Endothelial cell of umbilical vein (primary cell): ENCODE data around the gene PDE8B. TPM values are rescaled to one million over a fixed set of nuclear protein-coding genes. Genes with fewer than 3 reads are reported as not detected.

Source experiments
- Bru-seq: library from RNA; stranded (reverse); fragments of 400-500 nt; gene quantifications from one replicate; lab custom pipeline; 2021; lab: Mats Ljungman, UMichigan
- BruChase-seq, 2 experiments: library from RNA; stranded (reverse); fragments of 400-500 nt; gene quantifications; one replicate each; lab custom pipeline; 2021; lab: Mats Ljungman, UMichigan
- BruUV-seq: library from RNA; stranded (reverse); fragments of 400-500 nt; replicated peaks from 2 replicates; lab custom pipeline; 2021; lab: Mats Ljungman, UMichigan
- CTCF ChIA-PET: fragments of 300-600, 350-600 bp; sonication (Branson Sonifier 250); formaldehyde crosslinking; loops from one replicate; lab custom pipeline; 2021; ENCODE audit warnings: antibody characterized with exemption, inconsistent platforms; lab: Charles Lee
- POLR2A ChIA-PET: fragments of 300-600, 350-600 bp; sonication (Branson Sonifier 250); formaldehyde crosslinking; loops from one replicate; lab custom pipeline; 2021; ENCODE audit warnings: antibody characterized with exemption, inconsistent platforms; lab: Charles Lee
- DNase-seq: peaks from one replicate; pipeline ENCODE4 v3.0.0-alpha.2; 2011; ENCODE audit warnings: low read depth, low spot score
- FAIRE-seq: peaks from 2 replicates; lab custom pipeline; 2011; peaks lifted over from hg19 to GRCh38; lab: Jason Lieb, UNC
- H2AFZ ChIP-seq: 2 replicates; pipeline ENCODE4 v1.6.0; 2012; ENCODE audit warnings: low read depth, low read length, control low read depth, inconsistent platforms
- H3K27ac ChIP-seq: 2 replicates; pipeline ENCODE4 v1.5.1; 2011; ENCODE audit warnings: low read depth, mild to moderate bottlenecking, control low read depth, low read length, moderate library complexity; ENCODE audit not compliant: insufficient read depth
- H3K27me3 ChIP-seq, 2 experiments: 2 replicates each; pipeline versions ENCODE4 v1.6.0 to v1.6.1; 2011; ENCODE audit warnings: low read length in 2 of 2, mixed read lengths in 1 of 2; ENCODE audit not compliant: control insufficient read depth in 2 of 2, insufficient read depth in 2 of 2
- H3K36me3 ChIP-seq, 2 experiments: 2 replicates in 1 of 2; 3 replicates in 1 of 2; pipeline ENCODE4 v1.5.1; 2011; ENCODE audit warnings: low read length in 2 of 2, mild to moderate bottlenecking in 1 of 2, moderate library complexity in 1 of 2; ENCODE audit not compliant: control insufficient read depth in 2 of 2, insufficient read depth in 2 of 2; ENCODE audit errors: extremely low read depth in 1 of 2
- H3K4me1 ChIP-seq: 3 replicates; pipeline ENCODE4 v1.5.1; 2011; ENCODE audit warnings: mild to moderate bottlenecking, low read length; ENCODE audit not compliant: control insufficient read depth, insufficient read depth; ENCODE audit errors: extremely low read depth
- H3K4me2 ChIP-seq: 2 replicates; pipeline ENCODE4 v1.6.1; 2011; ENCODE audit warnings: low read length, control low read depth, mixed read lengths; ENCODE audit not compliant: insufficient read depth
- H3K4me3 ChIP-seq, 3 experiments: fragments of 200-600 bp in 1 of 3; sonication (generic), shearing (Covaris generic) in 1 of 3; replicated peaks in 1 of 3; 2 replicates each; pipeline ENCODE4 v1.5.1; 2011 to 2016; ENCODE audit warnings: control low read depth in 3 of 3, low read length in 3 of 3, mild to moderate bottlenecking in 2 of 3, inconsistent platforms in 1 of 3, low read depth in 1 of 3, moderate library complexity in 1 of 3; ENCODE audit not compliant: insufficient read depth in 1 of 3
- H3K79me2 ChIP-seq: 2 replicates; pipeline ENCODE4 v1.6.0; 2012; ENCODE audit warnings: low read length, inconsistent platforms; ENCODE audit not compliant: control insufficient read depth, insufficient read depth
- H3K9ac ChIP-seq: replicated peaks from 2 replicates; pipeline ENCODE3; 2011; ENCODE audit warnings: low read length, control low read depth; ENCODE audit not compliant: insufficient read depth; ENCODE audit errors: extremely low read depth
- H3K9me1 ChIP-seq: replicated peaks from 3 replicates; pipeline ENCODE4 v1.6.0; 2011; ENCODE audit warnings: mild to moderate bottlenecking, low read length; ENCODE audit not compliant: control insufficient read depth, insufficient read depth; ENCODE audit errors: extremely low read depth
- H3K9me3 ChIP-seq: replicated peaks from 2 replicates; pipeline ENCODE4 v1.5.1; 2012; ENCODE audit warnings: low read length, inconsistent platforms; ENCODE audit not compliant: control insufficient read depth, insufficient read depth
- H4K20me1 ChIP-seq: replicated peaks from 2 replicates; pipeline ENCODE3; 2011; ENCODE audit warnings: mild to moderate bottlenecking, low read length; ENCODE audit not compliant: control insufficient read depth, insufficient read depth; ENCODE audit errors: extremely low read depth
- EZH2 ChIP-seq: IDR thresholded peaks from 2 replicates; pipeline ENCODE4 v1.6.1; 2012; ENCODE audit warnings: borderline replicate concordance, low read depth, mild to moderate bottlenecking, moderate library complexity, low read length, inconsistent platforms; ENCODE audit not compliant: severe bottlenecking
- JUN ChIP-seq: IDR thresholded peaks from 2 replicates; pipeline ENCODE4 v1.6.1; 2011; ENCODE audit warnings: borderline replicate concordance, low read depth; ENCODE audit not compliant: insufficient read length, insufficient read depth
- MYC ChIP-seq: IDR thresholded peaks from one replicate; pipeline ENCODE4 v1.6.1; 2011; ENCODE audit warnings: mild to moderate bottlenecking, low read depth, low read length
- dilution Hi-C: fragments of 300-500 bp; cut with MboI; formaldehyde crosslinking; loops from one replicate; pipeline ENCODE4 v1.15.0; 2019; ENCODE audit warnings: low sequenced_read_pairs; ENCODE audit not compliant: extremely low pct_ligation_motif_present
- intact Hi-C: fragments of 100-400 bp; cut with micrococcal nuclease; formaldehyde crosslinking; loops from one replicate; pipeline ENCODE4 v1.10.0; 2022
- long read RNA-seq: library from polyadenylated mRNA; stranded (forward); transcript quantifications from one replicate; pipeline ENCODE4 v2.0.0, GENCODE V29; 2021
- polyA minus RNA-seq, 3 experiments: library from RNA; depleted of rRNA, polyadenylated mRNA; stranded (reverse); fragments of >200 nt; gene quantifications; 1 replicate in 1 of 3; 2 replicates in 2 of 3; pipeline ENCODE4 v1.2.3, GENCODE V29; 2011
- polyA plus RNA-seq, 4 experiments: library from polyadenylated mRNA; depleted of rRNA in 3 of 4; stranded (reverse) in 3 of 4; unstranded in 1 of 4; fragments of >200 nt; gene quantifications; 2 replicates each; pipeline versions ENCODE4 v1.2.1 to v1.2.3, GENCODE V29; 2011 to 2012; ENCODE audit warnings: missing spikeins in 1 of 4
- total RNA-seq: library from RNA; stranded (reverse); gene quantifications from 2 replicates; pipeline ENCODE4 v1.2.3, GENCODE V29; 2021

The PDE8B gene, protein sequence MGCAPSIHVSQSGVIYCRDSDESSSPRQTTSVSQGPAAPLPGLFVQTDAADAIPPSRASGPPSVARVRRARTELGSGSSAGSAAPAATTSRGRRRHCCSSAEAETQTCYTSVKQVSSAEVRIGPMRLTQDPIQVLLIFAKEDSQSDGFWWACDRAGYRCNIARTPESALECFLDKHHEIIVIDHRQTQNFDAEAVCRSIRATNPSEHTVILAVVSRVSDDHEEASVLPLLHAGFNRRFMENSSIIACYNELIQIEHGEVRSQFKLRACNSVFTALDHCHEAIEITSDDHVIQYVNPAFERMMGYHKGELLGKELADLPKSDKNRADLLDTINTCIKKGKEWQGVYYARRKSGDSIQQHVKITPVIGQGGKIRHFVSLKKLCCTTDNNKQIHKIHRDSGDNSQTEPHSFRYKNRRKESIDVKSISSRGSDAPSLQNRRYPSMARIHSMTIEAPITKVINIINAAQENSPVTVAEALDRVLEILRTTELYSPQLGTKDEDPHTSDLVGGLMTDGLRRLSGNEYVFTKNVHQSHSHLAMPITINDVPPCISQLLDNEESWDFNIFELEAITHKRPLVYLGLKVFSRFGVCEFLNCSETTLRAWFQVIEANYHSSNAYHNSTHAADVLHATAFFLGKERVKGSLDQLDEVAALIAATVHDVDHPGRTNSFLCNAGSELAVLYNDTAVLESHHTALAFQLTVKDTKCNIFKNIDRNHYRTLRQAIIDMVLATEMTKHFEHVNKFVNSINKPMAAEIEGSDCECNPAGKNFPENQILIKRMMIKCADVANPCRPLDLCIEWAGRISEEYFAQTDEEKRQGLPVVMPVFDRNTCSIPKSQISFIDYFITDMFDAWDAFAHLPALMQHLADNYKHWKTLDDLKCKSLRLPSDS
- total RNA-seq (not detected in 2 replicates), polyA plus RNA-seq (not detected in 2 replicates), polyA minus RNA-seq (0.15 TPM in 1 of 2 replicates, not detected in the other), Bru-seq, nascent RNA (not detected), BruChase-seq, experiment 1, labeled RNA remaining after a 6-hour chase (percentile 12 among the genes with signal in this experiment), BruChase-seq, experiment 2, labeled RNA remaining after a 2-hour chase (percentile 14 among the genes with signal in this experiment)
- 0.01 TPM in 1 of 2 replicates, not detected in the other for polyA plus RNA-seq (2011; cell fraction: cytosol; rRNA removed)
- polyA plus RNA-seq (2011; cell fraction: nucleus; rRNA removed), result 0.04 TPM in 1 of 2 replicates, not detected in the other
- polyA plus RNA-seq (2012), result 0.33 and 0.44 TPM in 2 replicates
- 12.0 TPM for polyA minus RNA-seq (2011; cell fraction: cytosol; rRNA and poly(A)+ RNA removed)
- polyA minus RNA-seq (2011; cell fraction: nucleus; rRNA and poly(A)+ RNA removed), result 0.29 and 0.38 TPM in 2 replicates
- long read RNA-seq, result 0 reads

DNA sequence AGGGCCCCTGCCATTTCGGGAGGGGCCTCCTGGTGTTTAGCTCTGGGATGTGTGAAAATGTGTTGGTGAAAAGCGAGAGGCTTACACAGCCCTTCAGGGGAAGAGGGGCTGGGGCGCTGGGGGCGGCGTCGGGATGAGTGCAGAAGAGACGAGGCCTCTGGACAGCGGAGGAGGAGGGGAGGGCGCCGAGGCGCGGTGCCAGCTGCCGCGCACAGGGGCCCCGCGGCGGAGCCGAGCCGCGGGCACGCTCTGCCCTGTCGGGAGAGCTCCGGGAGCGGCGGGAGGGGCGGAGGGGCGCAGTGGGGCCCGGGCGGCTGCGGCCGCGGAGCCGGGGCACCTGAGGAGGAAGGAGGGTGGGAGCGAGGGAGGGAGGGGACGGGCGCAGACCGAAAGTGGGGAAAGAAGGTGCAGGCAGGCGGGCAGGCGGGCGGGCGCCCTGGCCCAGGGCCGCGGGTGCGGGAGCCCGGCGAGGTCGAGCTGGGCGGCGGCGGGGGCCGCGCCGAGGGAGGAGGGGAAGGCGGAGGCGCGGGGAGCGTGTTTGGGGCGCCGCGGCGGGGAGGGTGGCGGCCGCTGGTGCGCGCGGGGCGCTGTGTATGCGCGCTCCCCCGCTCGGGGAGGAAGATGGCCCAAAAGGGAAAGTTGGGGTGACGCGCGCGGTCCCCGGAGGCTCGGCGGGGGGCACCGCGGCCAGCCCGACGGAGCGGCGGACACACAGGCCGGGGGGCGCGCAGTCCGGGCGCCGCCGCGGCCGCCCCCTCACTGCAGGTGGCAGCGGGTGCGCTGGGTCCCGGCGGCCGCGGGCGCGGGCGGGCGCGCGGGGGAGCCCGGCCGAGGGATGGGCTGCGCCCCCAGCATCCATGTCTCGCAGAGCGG is at the start of gene PDE8B:
Gene PDE8B (plus strand): TSS at position 590 of the 873 bp plus-strand sequence. CDS start 246 bp downstream, at position 836.
- TF ChIP-seq JUN, result no peak
- TF ChIP-seq EZH2, result peak; percentile 41
- no peak for TF ChIP-seq MYC
- no peaks in the 10 kb centered on the region for H3K9me3 ChIP-seq
- FAIRE-seq, result no peak
- H3K9ac ChIP-seq, result no peak within 1 kb of the TSS
- ChIA-PET POLR2A (no interaction called here), CTCF (no interaction called here)
- H2AFZ ChIP-seq, result no peak within 1 kb of the TSS
- no peaks in the 10 kb centered on the region for H3K79me2 ChIP-seq
- H3K27ac ChIP-seq, result no peak within 1 kb of the TSS
- peak within 1 kb of the TSS in 1 of 3 experiments; percentile 26 for H3K4me3 ChIP-seq
- no peaks in the 10 kb centered on the region for H3K4me1 ChIP-seq
- H3K27me3 ChIP-seq, result peaks cover 42 to 65% of the 10 kb centered on the region in 2 experiments
- BruUV-seq, result no TSS peak
- intact Hi-C loops, result no loop called here
- DNase-seq, result no peak
- H3K9me1 ChIP-seq, result no peaks in the 10 kb centered on the region
- no peaks in the 10 kb centered on the region for H3K36me3 ChIP-seq
- no peak within 1 kb of the TSS for H3K4me2 ChIP-seq
- no peaks in the 10 kb centered on the region for H4K20me1 ChIP-seq
- dilution Hi-C loops, result no loop called here
